GM18499 (cell line): ENCODE data around the gene KCNJ1.

ENCODE experiments used
- ATAC-seq: cut with Tn5 transposase; IDR thresholded peaks from one replicate; pipeline ENCODE4 v1.9.1; 2021; ENCODE audit warnings: moderate number of reproducible peaks; ENCODE audit not compliant: insufficient read depth, unreplicated experiment

KCNJ1 gene

DNA sequence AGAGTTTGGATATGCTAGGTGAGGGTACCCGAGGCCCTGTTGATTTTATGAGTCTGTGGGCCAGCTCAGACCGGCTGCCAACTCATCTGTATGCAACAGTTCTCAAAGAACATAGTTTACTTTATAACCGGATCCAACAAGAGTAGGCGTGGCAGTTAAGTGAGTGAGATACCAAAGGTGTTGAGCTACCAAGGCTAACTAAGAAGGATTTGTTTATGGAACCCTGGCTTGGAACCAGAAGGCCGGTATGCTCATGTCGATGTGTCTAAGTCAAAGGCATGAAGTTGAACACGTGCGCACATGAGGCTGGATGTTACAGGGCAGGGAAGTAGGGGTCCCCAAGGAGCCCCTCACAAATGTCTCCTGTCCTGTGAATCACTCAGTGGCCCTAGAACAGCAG is at the start of gene KCNJ1:
KCNJ1 (minus strand) TSS at position 20 of the 400 bp plus-strand sequence. CDS start 27,053 bp downstream, outside the sequence.
- ATAC-seq: no peak

DNA sequence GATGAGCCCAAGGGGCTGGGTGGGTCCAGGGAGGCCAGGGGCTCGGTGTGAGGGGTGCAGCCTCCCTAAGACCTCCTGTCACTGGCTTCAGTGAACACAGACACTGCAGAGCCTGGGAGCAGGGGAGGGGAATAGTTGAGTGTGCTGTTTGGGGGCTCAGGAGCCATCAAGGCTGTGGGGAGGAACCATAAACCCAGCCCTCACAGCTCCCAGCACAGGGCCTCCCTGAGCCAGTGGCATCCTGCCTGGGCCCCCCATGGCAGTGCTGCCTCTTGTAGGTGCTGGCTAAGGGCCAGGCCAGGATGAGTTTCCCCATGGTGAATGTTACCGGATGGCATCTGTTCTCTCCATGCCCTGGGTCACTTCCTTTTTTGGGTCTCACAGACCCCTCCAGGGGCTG is 49.6 kb upstream of the KCNJ1 start:
- ATAC-seq: no peak

GRCh38 chr11:128916037-128916572 is 49.0 kb upstream of the KCNJ1 start:
- ATAC-seq: no peak

DNA sequence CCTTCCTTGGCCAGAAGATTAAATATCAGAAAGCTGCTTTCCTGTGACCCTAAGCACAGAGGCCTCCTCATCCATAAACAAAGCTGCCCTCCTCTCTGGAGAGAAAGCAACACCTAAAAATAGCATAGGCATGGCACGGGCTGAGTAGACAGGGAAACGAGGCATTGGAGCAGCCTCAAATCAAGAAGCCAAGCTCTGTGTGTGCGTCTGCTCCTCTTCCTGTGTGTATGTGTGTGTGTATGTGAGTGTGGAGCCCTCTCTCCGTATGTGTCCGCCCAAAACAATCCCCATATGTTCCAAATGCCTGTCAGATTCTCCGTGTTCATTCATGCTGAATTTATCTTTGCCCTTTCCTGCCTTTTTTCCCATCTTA is 48.0 kb upstream of the KCNJ1 start:
- ATAC-seq: no peak

DNA sequence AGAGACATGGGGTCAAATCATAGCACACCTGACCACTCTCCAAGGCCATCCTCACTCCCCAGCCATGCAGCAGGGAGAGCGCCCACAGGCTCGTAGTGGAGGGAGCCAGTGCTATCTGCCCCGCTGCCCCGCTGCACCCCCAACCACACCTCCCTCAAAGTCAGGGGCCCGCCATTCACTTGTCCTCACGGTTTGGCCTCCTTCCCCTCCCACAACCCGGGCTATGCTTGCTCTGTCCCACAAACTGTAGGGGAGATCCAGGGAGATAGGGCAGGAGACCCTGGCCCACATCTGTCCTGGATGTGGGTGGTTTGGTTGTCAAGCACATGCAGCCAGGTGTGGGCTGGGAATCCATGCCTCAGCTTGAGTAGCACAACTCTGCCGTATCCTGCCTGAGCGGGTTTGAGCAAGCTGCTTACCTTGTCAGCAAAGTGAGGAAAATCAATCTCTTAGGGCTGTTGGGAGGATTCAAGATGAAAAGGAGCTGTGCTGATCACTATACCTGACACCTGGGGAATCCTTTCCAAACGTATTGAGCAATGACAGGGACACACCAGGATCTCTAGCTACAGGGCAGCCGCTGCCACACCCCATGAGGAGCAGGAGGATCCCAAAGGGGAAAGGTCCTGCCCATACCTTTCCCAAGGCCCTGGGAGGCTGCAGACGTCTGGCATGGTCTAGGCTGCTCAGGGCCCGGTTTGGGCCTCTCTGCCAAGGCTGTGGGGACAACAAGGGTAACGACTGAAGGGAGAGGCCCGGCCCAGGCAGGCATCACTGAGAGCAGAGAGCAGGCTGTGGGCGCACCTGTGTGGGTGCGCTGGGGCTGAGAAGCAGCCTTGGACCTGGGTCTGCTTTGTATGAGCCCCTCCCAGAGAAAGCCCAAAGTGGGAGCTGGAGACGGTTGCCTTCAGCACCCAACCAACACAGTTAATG is 47.4 kb upstream of the KCNJ1 start:
- ATAC-seq: no peak

GRCh38 chr11:128913806-128914205 is 46.7 kb upstream of the KCNJ1 start:
- no peak for ATAC-seq

GRCh38 chr11:128911701-128912100 is 44.6 kb upstream of the KCNJ1 start:
- ATAC-seq: no peak

- no peak for ATAC-seq
These were observed 44.1 kb upstream of the KCNJ1 start for GRCh38 chr11:128911239-128911638.

DNA sequence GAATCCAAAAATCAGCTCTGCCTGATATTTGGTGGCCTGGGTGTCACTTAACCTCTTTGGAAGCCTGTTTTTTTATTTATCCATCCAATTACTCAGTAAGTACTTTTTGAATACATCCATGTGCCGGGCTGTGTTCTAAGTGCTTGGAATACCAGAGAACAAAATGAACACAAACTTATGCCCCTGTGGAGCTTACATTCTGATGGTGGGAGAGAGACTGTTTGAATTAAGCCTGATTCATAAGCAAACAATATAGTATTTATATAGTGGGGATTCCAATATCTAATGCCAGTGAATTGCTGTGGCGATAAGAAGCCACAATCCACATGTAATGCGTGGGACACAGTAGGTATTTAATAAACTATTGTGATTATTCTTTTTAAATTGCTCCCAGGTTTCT is 43.5 kb upstream of the KCNJ1 start:
- no peak for ATAC-seq

DNA sequence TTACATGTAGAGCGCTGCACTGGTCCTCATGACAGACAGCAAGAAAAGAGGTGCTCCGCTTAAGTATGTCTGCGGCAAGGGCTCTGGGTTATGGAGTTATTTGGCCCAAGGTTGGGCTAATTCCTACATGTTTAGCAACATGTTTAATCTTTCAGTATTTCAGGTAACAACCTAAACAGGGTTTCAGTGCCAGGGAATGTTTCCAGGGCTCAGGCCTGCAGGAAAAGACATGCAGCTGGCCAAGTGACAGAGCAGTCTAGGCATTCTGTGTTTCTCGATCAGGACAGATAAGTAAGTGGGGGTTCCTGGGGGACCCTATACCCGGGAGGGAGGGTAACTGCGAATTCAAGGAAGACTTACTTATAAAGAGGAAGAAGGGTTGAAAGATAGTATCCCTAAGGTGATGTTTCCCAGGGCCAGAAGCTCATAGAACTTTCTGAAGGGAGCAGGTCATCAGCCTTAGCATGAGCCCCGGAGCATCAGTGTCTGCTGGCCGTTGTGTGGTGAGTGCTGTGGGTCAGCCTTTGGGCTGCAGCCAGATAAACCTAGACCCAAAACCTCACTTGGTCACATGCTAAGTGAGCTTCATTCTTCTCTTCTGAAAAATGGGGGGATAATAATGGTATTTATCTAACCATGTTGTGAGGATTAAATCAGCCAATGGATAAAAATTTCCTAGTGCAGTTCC is 42.5 kb upstream of the KCNJ1 start:
- no peak for ATAC-seq

GRCh38 chr11:128908391-128909246 is 41.5 kb upstream of the KCNJ1 start:
- ATAC-seq: no peak

- ATAC-seq: no peak
These were observed 40.5 kb upstream of the KCNJ1 start for GRCh38 chr11:128907585-128907984.

- ATAC-seq: no peak
These were observed 39.3 kb upstream of the KCNJ1 start for GRCh38 chr11:128906185-128907050.

GRCh38 chr11:128905345-128906184 is 38.5 kb upstream of the KCNJ1 start:
- no peak for ATAC-seq

- ATAC-seq: no peak
These were observed 37.7 kb upstream of the KCNJ1 start for GRCh38 chr11:128904656-128905344.

DNA sequence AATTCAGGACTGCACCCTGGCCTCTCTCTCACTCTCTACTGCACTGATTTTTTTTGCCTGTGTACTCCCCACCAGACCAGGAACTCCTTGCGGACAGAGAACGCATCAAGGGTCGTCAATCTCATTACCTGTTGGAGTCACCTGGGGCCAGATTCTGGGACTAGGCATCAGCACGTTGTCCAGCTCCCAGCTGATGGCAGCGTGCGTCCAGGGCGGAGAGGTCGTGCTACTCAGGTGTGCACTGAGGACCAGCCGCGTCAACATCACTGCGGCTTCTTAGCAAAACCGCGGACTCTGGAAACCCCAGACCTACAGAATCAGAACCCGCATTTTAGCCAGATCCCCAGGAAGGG is 37.2 kb upstream of the KCNJ1 start:
- ATAC-seq: no peak

DNA sequence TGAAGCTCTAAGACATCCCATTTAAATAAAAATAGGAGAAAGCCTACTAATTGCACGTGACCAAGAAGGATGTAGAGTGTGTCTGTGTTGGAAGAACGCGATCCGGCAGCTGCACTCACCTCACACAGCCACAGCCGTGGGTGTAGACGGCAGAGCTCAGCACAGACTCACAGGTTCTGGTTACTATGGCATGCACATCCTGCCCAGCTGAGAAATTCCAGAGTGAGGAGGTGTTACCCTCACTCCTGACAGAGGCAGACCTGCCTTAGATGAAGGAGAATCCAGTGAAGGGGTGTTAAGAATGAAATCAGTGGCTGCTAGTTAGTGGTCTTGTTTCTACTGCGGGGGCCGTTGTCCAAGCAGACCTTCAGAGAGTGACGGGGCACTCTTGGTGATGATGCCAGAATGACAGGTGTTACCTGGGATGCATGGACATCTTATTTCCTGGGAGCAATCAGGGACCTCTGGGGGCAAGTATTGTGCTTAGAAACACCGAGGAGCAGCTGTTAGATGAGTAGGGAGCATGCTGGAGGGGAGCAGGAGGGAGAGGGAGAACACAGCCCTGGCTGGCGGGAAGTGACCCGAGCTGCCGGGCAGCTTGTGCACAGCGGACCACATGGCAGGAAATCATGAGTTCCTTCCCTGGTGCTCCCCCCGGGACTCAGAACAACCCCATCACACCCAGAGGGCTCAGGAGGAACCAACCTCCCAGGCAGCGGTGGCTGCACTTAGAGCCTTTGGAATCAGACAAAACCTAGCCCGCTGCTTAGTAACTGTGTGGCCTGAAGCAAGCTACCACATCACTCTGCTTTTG is 36.4 kb upstream of the KCNJ1 start:
- no peak for ATAC-seq
